ENCODE data around the gene SERPINB5.

Gene SERPINB5

DNA sequence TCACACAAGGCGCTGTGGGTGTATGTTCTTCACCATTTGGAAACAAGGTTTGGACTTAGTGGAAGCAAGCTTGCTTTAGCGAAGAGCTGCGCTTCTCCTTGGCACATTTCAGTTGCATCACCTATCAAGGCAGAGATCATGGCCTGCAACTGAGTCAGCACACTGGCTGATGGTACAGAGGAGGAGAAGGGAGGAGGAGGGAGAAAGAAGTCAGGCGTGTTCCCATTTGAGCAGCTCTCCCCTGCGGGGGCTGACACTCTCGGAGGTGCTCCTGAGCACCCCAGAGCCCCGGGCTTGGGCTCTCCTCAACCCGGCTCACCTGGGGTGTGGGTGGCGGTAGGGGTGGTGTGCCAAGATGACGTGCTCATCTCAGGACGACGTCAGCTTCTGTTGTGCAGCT lies 6.0 kb upstream of the SERPINB5 start:
- DNase-seq, result no peak

DNA sequence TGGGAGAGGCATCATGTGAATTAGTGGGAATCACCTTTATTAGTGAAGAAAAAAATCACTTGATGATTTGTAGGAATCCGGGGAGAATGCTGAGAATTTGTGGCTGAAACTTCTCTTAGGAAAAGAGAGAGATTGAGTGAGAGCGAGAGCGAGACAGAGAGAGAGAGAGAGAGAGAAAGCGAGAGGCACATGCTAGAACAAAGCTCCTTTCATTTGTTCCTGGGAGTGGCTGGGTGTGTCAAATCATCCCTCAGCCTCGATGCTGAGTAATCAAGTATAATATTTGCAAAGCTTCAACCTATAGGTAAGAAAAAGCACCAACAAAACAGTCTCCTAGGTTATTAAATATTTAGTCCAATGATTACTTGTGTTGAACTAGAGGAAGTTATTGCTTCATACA lies 4.4 kb upstream of the SERPINB5 start:
- no peak for DNase-seq

DNA sequence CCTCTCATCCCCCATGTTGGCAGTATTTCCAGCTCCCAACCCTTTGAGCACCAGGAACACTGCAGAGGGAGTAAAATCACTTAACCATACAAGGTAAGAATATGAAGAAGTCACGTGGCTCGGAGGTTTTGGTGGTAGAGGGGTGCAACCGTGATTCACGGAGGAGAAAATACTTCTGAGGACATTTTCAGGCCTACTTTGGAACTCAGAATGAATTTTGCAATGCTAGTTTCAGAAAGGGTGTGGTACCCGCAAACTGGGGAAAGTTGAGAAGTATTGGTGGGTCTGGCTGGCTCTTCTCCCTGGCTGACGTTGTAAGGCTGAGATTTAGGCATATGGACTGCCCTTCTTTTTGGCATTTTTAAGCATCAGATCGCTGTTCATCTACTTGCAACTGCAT lies 442 bp downstream of the SERPINB5 start:
- no peak for DNase-seq

DNA sequence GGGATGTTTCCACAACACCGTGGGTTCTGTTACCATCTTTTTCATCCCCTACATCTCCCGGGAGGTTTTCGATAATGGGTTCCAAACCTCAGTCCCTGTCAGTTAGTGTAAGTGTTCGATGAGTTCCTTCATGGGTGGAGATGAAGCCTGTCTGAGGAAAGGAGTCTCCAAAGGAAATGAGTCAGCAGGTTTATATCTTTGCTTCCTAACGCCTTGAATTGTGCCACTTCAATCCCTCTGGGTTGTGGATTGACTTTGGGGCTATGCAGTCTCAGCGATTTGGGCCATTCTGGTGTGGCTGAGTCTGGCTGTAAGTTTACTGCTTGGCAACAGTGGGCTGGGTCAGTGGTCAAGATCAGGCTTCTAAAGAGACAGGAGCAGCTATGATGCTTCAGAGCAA lies 1.2 kb downstream of the SERPINB5 start:
- no peak for DNase-seq

DNA sequence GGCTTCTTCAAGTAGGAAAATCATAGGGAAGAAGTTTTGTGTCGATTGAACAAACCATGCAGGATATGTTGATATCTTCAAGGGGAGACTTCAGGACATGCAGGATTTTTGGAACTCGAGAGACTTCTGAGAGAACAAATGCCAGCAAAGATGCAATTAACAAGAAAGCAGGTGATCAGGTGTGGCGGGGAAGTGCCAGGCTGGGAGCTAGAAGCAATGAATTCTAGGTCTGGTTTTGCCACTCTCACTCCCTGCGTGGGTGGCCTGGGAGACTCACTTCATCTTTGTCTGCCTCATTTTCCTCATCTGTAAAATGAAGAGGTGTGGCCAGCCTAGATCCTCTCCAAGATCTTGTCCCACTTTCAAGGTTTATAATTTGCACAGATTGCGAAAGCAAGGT lies 3.1 kb downstream of the SERPINB5 start:
- DNase-seq, result no peak

DNA sequence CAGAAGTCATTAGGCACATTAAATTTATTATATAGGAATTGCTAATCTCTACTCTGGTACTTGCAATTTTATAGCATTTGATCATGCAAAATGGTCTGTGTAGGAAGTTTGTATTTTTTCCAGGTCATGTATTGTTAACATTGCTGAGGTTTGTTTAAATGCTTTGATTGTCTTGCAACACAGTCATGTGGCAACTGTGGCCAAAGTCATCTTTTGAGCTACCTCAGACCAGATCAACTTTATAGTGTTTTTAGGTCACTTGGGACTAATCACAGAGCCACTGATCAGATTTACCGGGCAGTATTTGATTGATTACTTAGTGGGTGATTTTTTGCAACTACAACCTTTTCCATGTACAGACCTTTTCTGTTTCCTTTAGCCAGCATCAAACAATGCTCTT lies 3.7 kb downstream of the SERPINB5 start:
- no peak for DNase-seq

DNA sequence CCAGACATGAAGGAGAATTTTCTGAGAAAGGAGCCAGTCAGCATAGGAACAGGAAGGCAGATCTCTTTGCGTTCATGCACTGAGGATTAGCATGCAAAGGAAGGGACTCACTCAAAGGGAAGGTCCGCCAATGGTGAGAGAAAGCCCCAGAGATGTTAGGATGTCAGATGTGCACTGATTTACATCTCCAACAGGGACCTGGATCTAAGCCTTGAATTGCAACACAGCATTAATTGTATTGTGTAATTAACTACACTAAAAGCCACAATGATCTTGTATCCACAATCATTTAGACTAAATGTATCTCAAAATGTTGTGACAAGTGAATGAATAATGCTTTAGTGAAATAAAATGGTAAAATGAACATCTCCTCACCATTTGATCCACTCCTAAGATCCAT lies 4.2 kb downstream of the SERPINB5 start:
- DNase-seq, result no peak

DNA sequence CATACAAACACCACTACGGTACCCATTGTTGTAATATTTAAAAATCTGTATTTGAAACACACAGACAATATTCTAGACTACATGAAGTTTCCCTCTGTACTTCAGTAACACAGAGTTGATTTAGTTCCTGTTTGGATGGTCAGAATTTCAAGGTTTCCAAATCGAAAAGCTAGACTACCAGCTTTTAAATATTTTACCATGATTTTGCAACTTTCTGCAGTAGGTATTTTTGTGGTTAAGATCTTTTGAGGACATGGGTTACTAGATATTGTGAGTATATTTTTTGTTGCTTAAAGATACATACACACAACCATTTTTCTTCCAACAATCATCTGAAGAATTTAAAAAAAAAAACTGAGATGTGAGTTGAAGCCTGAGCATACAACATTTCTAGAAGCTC lies 10.9 kb downstream of the SERPINB5 start:
- no peak for DNase-seq

DNA sequence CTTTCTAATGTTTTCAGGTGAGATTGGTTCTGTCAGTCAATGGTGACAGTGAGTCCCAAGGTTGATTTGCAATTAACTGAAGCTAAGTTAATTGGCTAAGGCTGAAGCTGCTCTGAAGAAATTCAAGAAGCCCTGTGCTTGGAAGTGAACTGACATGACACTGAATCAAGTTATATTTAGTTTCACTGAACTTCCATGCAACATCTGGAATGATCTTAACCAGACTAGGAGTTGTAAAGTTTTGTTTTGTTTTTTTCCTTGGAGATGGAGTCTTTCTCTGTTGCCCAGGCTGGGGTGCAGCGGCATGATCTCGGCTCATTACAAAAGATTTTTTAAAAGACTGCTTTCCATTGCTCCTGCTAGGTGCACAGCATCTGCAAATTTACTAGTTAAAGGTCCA lies 11.4 kb downstream of the SERPINB5 start:
- no peak for DNase-seq

DNA sequence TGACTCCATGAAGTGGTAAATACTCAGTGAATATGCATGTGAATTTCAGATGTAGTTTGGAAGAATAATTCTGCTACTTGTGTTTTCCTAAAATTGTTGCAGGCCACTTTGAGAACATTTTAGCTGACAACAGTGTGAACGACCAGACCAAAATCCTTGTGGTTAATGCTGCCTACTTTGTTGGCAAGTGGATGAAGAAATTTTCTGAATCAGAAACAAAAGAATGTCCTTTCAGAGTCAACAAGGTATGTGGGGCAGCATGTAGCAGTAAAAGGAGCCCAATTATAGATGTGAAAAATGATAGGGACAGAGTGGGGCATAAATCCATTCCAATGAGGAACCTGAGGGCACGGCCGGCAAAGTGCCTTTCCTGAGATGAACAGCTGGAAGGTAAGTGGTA lies 16.1 kb downstream of the SERPINB5 start:
- DNase-seq, result no peak

DNA sequence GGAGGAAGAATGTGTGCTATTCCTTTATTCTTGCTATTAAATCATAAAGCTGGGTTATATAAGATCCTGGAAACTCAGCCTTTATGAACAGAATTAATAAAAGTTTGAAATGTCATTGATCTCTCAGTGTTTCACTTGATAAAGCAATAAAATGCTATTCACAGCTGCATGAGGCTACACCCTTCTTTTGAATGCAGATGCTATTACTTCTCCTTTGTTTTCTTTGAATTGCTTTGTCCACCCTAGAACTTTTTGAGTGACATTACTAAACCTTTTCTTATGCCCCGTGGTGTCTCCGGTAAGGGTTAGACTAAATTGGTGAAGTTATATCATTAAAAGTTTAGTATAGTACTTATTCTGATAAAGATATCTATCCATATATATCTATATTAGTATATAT lies 18.9 kb downstream of the SERPINB5 start:
- no peak for DNase-seq

DNA sequence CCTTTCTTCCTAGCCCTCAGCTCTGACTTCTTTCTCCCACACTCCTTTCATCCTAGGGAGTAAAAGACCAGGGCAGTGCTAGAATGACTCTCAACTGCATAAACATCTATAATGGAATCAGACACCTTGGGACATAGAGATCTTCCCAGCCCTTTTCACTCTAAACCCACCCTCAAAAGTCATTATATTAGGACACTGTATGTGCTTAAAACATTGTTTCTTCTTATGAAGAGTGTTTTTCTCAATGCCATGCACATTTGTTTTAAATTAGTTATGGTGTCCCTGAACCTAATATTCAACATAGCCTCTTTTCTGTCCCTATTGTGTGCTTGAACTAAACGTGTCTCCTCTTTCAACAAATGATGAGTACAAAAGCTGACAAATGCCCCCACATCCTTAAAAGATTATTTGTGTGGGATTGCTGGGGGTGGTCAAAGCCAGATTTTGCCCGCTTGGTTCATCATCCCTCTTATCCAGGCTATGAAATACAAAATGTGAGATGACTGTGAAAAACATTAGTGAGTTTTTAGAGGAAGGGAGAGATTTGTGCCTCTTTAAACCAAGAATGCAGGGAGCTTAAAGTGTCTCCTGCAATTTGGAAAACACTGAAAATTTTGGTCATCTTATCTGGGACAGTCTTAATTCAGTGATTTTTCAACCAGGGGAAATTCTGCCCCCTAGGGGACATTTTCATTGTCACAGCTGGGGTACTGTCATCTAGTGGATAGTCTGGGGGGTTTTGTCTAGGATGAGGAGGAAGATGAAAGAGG lies 29.0 kb downstream of the SERPINB5 start:
- no peak for DNase-seq

DNA sequence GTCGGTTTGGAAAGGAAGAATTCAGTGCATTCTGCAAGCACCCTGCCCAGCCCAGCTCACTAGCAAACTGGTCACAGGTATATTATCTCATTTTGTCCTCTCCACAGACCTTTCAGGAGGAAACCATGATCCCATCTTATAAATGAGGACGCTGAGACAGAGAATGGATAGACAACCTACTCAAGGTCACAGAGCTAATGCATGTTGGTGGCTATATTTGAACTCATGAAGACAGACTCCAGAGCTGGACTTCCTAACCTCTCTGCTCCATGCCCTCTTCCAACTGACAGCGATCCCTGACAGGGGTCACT lies 29.5 kb downstream of the SERPINB5 start:
- DNase-seq, result no peak

DNA sequence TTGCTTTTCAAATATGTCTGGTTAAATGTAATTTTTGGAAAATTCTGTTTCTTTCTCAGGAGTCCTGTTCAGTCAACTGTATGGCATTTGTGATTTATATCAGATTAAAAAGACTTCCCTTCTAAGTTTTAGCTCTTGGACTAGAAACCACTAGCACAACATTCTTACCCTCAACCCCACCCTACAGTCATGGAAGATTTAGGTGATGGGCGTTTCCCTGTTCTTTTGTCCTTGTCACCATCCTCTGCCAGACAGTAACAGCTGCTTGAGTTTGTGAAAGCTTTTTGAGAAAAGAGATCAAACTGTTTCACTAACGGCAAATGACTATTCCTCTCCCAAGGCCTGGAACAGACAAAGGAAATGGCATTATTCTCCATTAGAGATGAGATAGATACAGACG lies 31.8 kb downstream of the SERPINB5 start:
- DNase-seq, result no peak

DNA sequence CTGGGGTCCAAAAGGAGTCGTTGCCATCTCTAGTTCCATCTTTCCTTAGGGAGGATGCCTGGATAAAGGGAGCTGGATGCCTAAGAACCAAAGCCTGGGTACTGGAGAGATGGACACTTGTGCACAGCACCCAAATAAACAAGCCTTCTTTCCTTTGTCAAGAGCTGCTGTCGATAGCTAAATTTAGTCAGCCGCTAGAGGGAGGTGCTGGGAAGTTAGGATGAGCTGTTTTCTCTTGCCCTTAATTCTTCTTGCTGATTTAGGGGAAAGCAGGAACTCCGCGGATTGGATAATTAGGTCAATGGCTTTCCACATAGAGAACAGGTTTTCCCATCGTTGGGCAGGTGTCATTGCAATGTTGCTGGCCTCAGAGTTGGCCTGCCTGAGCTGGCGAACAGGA lies 34.5 kb downstream of the SERPINB5 start:
- DNase-seq, result no peak

DNA sequence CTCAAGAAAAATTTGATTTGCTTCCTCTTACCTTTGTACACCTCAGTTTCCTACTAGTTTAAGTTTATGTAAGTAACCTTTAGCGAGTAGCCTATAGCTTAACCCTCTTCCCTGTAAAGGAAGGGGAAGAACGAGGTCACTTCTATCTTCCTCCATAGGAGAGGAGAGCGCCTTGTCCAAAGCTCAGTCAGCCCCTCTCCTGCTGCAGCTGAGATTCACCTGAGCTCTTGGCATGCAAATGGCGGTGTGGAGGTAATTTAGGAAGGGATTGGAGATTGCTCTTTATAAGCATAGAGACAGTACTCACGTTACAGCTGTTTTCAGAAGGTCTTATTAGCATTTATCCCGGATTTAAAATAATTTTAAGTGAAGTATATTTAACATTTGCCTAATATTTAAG lies 37.6 kb downstream of the SERPINB5 start:
- no peak for DNase-seq

DNA sequence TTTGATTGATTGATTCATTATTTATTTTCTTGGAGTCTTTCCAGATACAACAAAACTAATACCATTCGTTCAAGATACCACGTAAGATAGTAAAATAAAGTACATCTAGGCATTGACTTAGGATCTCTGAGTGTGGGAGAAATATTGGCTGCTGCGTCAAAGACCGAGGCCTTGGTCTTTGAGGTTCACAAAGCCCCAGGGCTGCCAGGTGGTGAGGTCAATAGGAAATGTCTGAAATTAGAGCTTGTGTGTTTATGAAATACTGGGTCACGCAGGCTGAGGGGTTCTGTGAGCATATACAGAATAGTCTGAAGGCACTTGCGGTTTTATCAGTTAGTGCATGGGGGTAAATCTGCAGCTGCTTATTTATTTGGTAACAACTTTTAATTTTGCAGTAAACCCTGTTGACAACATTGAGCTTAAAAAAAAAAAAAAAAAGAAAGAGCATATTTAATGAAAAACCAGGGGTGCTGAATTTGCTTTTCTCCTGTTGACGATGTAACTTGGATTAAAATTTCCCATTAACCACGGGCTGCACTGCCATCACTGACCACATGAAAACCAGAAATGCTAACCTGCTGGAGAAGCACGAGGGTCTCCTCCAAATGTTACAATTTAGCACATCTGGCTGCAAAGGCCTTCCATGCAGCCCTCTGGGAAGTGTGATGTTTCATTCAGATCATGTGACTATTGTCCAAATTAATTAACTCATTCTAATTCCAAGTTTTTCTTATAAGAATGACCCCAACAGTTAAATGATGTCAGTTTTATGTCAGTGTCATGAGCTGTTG lies 38.3 kb downstream of the SERPINB5 start:
- no peak for DNase-seq

DNA sequence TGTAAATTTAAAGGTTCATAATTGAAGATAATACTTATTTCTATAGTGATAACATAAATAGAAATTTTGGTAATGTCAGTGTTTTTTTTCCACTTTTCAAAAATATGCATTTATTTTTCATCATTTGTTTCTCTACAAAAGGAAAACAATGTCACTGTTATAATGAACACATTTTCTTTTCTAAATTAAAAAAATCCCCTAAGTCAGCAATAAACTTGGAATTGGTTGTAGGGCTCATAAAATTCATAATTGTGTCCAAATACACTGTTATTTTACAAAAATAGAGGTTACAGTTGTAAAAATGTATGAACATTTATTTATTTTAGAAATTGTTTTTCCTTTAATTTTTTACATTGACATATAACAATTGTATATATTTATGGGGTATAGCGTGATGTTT lies 39.0 kb downstream of the SERPINB5 start:
- DNase-seq, result no peak

DNA sequence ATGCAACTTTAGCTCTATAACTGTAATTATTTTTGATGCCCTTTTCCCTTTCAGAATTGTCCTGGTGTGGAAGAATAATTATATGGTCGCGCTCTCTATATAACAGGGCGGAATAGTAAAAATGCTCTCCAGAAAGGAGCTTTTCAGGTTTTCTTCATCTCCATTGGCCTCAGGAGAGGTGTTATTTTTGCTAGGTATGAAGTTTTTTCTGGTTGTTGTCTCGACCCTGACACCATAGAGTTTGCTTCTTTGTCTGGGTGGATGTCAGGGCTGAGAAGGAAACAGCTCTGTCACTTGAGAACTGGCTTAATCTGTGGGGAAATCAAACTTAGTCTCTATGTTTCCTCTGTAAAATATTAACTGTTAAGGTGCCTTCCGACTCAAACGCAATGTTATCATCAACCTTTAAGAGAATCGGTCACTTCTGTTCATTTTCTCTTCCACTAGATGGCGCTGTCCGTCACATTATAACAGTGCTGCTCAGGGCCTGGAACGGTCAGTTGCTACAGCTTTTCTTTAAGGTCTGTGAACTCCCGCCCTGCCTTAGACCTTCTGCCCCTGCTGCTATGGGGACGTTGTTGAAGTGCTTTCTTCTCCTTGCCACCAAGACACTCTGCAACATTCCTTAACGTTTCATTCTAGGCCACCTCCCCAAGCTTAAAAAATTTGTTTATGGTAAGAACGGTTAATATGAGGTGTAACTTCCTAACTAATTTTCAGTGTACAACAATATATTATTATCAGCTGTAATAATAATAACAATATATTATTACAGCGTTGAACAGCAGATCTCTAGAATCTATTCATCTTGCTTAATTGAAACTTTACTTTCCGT lies 41.6 kb downstream of the SERPINB5 start:
- DNase-seq, result peak; percentile 23 to 27

DNA sequence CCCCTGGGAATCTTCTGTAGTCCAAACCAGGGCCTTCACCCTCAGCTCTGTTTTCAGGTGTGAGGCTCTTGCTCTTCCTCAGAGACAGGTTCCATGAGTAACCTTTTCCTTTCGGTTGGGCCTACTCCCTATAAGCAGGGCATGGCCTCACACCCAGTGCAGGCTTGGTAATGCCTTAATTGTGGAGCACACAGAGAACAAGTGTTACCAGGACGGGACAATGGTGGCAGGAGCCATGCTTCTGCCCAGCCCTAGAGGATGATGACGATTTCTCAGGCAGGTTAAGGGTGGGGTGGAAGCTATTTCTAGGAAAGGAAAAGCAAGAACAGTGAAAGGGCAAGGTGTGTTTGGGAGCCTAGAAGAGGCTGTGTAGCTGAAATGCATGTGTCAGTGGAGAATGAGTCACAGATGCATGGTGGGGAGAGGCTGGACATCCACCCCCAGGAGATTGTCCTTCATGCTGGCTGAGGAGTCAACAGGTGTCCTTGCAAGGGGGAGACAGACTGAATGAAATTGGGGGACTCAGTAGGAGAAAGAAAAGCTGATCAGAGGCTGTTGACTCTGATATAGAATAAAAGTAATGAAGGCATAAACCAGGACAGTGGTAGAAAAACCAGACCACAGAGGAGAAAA lies 43.4 kb downstream of the SERPINB5 start:
- DNase-seq, result no peak

DNA sequence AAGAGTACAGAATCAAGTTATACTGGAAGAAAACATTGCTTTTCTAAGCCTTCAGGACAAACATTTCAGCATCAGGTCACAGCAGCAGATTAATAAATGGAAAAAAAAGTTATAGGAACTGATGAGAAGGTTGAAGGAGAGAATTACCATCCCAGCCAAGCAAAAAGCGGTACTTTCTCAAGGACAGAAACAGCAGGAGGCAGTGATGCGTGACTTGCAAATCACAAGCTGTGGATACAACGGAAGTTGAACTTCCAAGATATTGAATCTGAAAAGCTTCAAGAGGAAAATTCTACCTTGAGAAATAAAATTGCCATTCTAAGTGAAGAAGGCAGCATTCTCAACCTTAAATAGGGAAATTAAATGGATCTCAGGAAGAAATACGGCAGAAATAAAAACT lies 46.9 kb downstream of the SERPINB5 start:
- no peak for DNase-seq

DNA sequence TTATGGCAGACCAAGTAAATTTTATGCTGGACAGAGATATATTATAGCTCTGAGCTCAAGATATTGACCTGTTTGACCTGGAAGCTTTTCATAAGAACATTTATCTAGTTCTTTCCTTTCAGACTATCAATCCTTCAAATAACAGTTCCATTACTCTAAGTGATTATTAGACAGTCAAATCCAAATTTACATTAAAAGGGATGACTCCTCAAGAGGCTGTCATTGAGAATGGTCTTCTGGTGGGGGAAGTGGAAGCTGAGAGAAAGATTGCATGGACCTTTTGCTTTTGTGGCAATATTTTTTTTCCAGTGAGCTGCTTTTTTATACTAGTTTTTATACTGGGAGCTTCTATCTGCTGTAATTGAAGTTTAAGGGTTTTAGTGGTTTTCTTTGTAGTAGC lies 50.5 kb downstream of the SERPINB5 start:
- DNase-seq, result no peak

DNA sequence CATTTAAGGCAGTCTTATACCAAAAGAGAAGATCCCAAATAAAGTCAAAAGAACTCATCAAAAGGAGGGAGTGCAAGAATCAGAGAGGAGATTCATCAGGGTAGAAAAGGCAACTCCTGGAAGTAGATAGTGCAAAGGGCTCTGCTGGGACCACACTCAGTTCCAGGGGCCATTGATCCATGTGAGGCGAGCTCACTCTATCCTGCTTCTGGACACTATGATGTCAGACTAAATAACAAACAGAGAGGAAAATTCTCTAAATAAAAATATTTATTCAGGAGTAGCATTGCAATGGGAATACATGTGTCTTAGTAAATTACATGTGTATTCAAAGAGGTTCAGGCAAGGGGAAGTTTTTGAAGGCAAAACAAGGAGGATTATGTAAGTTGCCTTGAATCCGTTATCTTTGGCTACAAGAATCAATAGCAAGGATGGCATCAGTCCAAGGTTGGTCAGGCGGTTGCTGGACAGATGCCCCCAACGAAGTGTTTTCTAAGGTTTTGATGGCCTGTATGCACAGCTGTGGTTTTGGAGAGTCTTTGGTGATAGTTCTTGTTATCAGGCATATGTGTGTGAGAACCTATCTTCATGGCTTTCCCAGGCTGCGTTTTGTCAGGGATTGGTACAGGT lies 52.2 kb downstream of the SERPINB5 start:
- no peak for DNase-seq

All from activated CD4-positive, alpha-beta T cell treated with anti-CD3 and anti-CD28 coated beads, Interleukin-2, amount 50 U/mL, for 4 hours (primary cell).